ENCODE data around the gene RGPD3.
"Not testable (repeated sequence)": the region's sequence is repeated elsewhere in the genome, so short reads cannot be mapped to it uniquely, and the experiment has no call there.

RGPD3 gene

GRCh38 chr2:106486551-106487385 is 18.6 kb upstream of the RGPD3 start, which contains the start of gene CD8B2:
CD8B2 (plus strand) TSS chr2:106487364; CDS start chr2:106487427, 63 bp downstream.
- in situ Hi-C loops (cut with MboI; ENCODE audit: low sequenced_read_pairs) = not testable (repeated sequence)

DNA sequence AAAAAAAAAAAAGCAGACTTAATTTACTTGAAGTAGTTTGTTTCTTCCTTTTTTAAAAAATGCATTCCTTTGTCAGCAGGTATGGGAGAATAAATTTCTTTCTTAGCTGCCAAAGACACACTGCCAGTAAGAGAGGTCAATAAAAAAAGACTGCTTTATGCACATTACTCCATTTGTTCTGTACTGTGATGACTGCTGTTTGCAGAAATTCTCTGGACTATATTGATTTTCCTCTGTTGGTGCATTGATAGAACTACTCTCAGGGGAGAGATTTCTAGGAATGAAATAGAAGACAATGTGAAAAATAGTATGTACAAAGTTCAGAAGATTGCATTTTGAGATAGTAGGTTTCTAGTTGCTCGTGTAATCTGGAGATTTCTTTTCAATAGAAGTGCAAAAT is 11.3 kb upstream of the RGPD3 start:
- in situ Hi-C loops (cut with MboI; ENCODE audit: low sequenced_read_pairs) = not testable (repeated sequence)

- in situ Hi-C loops (cut with MboI; ENCODE audit: low sequenced_read_pairs) = not testable (repeated sequence)
These were observed 9.4 kb upstream of the RGPD3 start for GRCh38 chr2:106477647-106478046.

DNA sequence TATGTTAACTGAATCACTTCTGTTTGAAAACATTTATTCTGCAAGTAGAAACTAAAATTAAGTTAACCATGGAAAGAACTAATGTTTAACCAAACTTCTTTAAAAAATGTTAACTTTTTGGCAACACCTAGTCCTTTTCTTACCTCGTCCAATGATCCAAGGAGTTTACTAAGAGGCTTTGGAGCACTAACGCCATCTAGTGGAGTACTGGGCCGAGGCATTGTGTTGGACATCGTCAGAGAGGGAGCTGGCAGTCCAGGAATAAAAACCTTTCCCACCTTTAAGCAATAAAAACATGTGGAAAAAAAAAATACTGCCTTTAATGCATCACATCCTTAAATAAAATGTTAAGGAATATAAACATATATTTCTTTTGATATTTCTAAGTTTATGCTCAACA is 2.4 kb upstream of the RGPD3 start:
- in situ Hi-C loops (cut with MboI; ENCODE audit: low sequenced_read_pairs) = not testable (repeated sequence)

- in situ Hi-C loops (cut with MboI; ENCODE audit: low sequenced_read_pairs) = not testable (repeated sequence)
These were observed 697 bp downstream of the RGPD3 start for GRCh38 chr2:106467516-106467915.

DNA sequence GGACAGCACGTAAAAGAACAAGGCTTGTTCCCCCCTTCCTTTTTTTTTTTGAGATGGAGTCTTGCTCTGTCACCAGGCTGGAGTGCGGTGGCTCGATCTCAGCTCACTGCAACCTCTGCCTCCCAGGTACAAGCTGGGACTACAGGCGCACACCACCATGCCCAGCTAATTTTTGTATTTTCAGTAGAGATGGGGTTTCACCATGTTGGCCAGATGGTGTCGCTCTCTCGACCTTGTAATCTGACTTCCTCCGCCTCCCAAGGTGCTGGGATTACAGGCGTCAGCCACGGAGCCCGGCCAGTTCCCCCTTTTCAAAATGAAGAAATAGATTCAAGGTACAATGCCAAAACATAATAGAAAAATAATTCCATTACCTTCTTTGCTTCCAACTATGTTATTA is 6.3 kb downstream of the RGPD3 start:
- in situ Hi-C loops (cut with MboI; ENCODE audit: low sequenced_read_pairs) = not testable (repeated sequence)

DNA sequence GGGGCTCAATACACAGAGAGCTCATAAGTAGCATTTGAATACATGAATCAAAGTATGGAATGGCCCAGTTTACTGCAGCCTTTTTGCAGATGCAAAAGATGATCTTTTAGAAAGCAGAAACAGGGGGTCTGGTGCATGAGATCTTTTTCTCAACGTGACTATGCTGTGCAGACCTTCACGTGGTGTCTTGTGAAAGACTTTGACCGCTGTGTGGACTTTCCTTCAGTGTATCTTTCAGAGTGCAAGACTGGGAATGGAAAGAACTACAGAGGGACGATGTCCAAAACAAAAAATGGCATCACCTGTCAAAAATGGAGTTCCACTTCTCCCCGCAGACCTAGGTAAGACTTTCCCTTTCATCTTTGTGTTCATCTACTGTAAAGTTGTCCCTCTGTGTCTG is 77.5 kb downstream of the RGPD3 start:
- in situ Hi-C loops (cut with MboI; ENCODE audit: low sequenced_read_pairs) = not testable (repeated sequence)

DNA sequence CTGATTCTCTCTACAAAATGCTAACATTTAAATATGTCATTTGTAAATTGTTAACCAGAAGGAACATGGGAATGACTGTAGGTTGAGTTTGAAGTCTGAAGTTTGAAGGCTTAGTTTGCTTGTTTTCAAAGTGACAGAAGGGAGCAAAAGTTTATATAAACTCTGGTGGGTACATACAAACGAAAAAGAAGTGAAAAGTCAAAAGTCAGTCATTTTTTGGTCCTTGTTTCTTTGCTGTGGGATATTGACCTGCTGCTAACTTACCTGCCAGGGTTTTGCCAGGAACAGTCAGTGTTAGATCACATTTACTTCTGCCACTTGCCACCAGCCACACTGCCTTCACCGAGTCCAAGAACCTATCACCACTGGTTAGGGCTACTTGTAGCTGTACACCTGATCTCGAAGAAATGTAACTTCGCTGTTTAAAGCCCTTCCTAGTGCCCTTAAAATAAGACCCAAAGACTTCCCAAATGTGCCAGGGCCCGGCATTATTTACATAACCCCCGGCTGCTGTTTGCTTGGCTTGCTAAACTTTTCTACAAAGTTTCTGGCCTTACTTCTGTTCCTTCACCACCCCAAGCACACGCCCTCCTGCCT is 79.3 kb downstream of the RGPD3 start:
- in situ Hi-C loops (cut with MboI; ENCODE audit: low sequenced_read_pairs) = not testable (repeated sequence)

DNA sequence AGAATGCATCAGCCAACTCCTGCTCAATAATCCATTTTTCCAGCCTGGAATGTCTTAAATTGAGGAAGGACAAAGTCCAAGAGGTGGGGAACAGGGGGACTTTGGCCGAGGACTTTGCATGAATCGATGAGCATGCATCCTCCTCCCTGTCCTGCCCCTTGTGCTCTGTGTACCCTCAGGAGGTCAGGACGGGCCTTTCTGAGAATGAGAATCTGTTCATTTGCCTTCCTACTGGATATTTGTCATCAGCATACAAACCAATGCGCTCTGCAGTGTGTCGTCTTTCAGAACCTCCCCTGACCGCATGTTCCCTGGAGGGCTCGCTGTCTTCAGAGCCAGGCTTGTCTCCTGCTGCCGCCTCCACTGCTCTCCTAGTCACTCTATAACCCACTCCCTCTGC is 83.7 kb downstream of the RGPD3 start:
- in situ Hi-C loops (cut with MboI; ENCODE audit: low sequenced_read_pairs) = not testable (repeated sequence)

DNA sequence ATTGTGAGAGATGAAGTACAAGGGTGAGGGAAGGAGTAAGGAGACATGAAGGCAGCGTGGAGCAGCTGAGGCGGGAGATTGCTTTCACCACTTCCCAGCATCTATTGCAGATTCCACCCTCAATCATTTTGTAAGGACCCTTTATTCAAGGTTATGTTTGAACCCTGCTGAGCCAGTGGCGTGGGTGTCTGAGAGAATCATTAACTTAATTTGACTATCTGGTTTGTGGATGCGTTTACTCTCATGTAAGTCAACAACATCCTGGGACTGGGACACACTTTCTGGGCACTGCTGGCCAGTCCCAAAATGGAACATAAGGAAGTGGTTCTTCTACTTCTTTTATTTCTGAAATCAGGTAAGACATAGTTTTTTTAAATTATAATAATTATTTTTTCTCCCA is 86.3 kb downstream of the RGPD3 start:
- in situ Hi-C loops (cut with MboI; ENCODE audit: low sequenced_read_pairs) = not testable (repeated sequence)

GRCh38 chr2:106379567-106379966 is 88.6 kb downstream of the RGPD3 start:
- in situ Hi-C loops (cut with MboI; ENCODE audit: low sequenced_read_pairs) = not testable (repeated sequence)

GRCh38 chr2:106369182-106369581 is 99.0 kb downstream of the RGPD3 start:
- in situ Hi-C loops (cut with MboI; ENCODE audit: low sequenced_read_pairs) = not testable (repeated sequence)

DNA sequence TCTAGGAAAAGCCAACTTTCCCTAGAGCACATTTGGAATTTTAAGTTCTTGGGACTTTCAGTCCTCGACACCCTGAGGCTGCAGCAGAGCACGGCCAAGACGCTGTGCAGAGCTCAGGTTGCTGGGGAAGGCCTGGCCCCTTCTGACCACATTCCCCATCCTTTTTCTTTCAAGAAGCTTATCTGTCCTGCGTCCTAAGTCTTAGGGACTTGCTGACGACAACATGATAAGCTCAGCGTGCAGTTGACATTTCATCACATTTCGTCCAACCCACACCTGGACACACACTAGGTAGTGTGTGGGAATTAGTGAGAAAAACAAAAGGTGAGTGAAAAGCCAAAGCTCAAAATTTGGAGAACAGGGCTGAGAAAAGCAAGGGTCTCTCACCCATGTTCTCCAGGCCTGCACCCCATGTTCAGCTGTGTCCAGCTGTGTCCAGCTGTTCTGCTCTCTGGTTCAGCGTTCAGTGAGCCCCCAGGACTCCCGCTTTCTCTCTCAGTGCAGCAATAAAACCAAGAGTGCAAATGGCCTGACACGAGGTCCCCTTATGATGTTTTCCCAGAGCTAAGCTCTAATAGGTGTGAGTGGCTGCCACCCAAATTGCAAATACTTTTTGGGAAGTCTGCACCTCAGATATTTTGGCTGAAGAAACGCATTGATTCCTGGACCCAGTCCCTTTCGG is 101.9 kb downstream of the RGPD3 start:
- in situ Hi-C loops (cut with MboI; ENCODE audit: low sequenced_read_pairs) = no loop called here

DNA sequence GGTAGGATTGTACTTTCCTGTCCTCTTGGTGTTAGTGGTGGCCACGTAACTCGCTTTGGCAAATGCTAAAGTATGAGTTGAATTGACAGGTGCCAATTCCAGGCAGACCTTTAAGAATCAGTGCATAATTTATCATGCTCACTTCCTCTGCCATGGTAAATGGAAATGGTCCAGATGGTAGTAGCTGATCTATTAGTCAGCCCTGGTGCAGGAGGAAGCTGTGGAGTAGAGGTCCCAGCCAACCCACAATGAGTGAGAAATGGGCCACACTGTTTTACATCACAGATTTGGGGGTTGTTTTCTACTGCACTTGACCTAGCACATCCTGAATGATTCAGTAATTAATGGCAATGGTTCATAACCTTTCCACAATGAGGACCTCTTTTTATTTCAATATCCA is 104.4 kb downstream of the RGPD3 start:
- in situ Hi-C loops (cut with MboI; ENCODE audit: low sequenced_read_pairs) = no loop called here

DNA sequence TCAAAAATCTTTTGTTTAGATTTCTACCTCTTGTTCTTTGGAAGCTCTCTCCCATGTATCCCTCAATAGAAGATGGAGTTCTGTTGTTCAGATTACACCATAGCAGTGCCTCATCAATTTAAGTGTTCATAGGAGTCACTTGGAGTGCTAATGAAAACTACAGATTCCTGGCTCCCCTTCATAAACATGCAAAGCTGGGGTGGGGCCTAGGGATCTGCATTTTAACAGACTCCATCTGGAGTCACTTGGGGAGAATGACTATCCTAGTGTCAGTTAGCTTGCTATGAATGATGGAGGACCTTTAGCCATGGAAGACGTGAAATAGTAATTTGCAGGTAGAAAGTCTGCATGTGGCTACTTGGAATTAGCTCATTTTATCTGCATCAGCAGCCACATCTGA is 105.4 kb downstream of the RGPD3 start:
- in situ Hi-C loops (cut with MboI; ENCODE audit: low sequenced_read_pairs) = no loop called here

GRCh38 chr2:106359512-106359911 is 108.7 kb downstream of the RGPD3 start:
- in situ Hi-C loops (cut with MboI; ENCODE audit: low sequenced_read_pairs) = no loop called here

GRCh38 chr2:106358521-106358920 is 109.7 kb downstream of the RGPD3 start:
- in situ Hi-C loops (cut with MboI; ENCODE audit: low sequenced_read_pairs) = no loop called here

- in situ Hi-C loops (cut with MboI; ENCODE audit: low sequenced_read_pairs) = no loop called here
These were observed 110.1 kb downstream of the RGPD3 start for GRCh38 chr2:106358081-106358480.

DNA sequence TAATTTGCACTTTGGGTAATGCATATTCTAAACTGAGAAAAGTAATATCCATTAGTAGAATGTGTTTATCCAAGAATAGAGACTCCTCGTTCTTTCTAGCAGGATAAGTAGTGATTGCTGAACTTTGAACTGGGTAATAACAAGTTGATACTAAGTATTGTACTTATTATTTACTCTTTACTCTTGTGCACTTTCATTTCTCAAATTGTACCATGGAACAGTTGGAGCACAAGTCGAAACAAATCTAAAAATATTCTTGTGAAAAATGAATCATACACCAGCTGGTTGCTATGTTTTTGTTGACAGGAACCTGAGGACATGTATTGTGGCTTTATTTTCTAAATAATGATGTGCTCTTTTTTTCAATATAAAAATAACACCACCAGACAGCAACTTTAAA is 111.9 kb downstream of the RGPD3 start:
- in situ Hi-C loops (cut with MboI; ENCODE audit: low sequenced_read_pairs) = no loop called here

DNA sequence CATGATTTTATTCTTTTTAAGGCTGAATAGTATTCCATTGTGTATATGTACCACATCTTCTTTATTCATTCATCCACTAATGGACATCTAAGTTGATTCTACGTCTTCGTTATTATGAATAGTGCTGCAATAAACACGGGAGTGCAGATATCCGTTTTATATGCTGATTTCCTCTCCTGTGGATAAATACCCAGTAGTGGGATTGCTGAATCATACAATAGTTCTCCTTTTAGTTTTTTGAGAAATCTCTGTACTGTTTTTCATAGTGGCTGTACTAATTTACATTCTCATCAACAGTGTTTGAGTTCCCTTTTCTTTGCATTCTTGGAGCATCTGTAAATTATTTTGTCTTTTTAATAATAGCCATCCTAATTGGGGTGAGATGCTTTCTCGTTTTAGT is 114.5 kb downstream of the RGPD3 start:
- in situ Hi-C loops (cut with MboI; ENCODE audit: low sequenced_read_pairs) = no loop called here

DNA sequence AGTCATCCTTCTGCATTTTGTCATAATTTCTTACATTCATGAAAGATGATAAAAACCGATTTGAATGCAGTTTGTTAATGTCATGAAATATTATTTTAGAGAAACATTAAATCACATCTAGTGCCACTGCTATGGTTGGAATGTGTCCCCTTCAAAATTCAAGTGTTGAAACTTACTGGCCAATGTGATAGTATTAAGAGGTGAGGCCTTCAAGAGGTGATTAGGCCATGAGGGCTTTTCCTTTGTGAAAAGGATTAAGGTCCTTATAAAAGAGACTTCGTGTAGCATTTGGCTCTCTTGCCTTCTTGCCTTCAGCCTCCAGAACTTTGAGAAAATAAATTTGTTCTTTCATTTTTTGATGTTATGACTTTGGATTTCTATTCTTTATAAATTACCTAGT is 117.2 kb downstream of the RGPD3 start:
- in situ Hi-C loops (cut with MboI; ENCODE audit: low sequenced_read_pairs) = no loop called here

- in situ Hi-C loops (cut with MboI; ENCODE audit: low sequenced_read_pairs) = no loop called here
These were observed 123.9 kb downstream of the RGPD3 start for GRCh38 chr2:106344302-106344701.

Data from hTERT RPE-1 (cell line).